Astrocyte of the spinal cord (primary cell): ENCODE data around the gene SMURF1.

ENCODE experiments used
- DNase-seq: peaks from one replicate; pipeline ENCODE4 v3.0.0; 2011; ENCODE audit warnings: low read depth, low spot score
- H3K4me3 ChIP-seq: 2 replicates; pipeline ENCODE4 v1.5.1; 2011; ENCODE audit warnings: low read depth, mild to moderate bottlenecking, low read length, moderate library complexity
- CTCF ChIP-seq: IDR thresholded peaks from 2 replicates; pipeline ENCODE4 v1.5.1; 2012; ENCODE audit warnings: low read depth, mild to moderate bottlenecking, low read length, inconsistent platforms
- in situ Hi-C: cut with HindIII; loops from 2 replicates; pipeline ENCODE4 v1.10.0; 2017; ENCODE audit warnings: low sequenced_read_pairs

SMURF1 gene

GRCh38 chr7:98978672-98979071 is 165.2 kb downstream of the SMURF1 start:
- DNase-seq: no peak
- in situ Hi-C loops: no loop called here
- no peak overlapping the region for H3K4me3 ChIP-seq
- TF ChIP-seq CTCF: no peak
